CD14-positive monocyte (primary cell): ENCODE measurements around the gene SHROOM2. TPM values are rescaled to one million over a fixed set of nuclear protein-coding genes. Genes with fewer than 3 reads are reported as not detected.

Experiments
- DNase-seq, 3 donors: peaks; one replicate each; pipeline ENCODE4 v3.0.0-alpha.2; 2011 to 2022
- H2AFZ ChIP-seq: 2 replicates; pipeline ENCODE4 v1.6.0; 2012; ENCODE audit warnings: mild to moderate bottlenecking, low read depth, low read length, inconsistent platforms; ENCODE audit not compliant: insufficient read depth, poor library complexity, severe bottlenecking
- H3K27ac ChIP-seq, 2 donors: 1 replicate in 1 of 2; 2 replicates in 1 of 2; pipeline ENCODE4 v1.5.1; 2012 to 2013; ENCODE audit warnings: low read length in 2 of 2, control low read depth in 1 of 2, inconsistent platforms in 1 of 2, low read depth in 1 of 2, mild to moderate bottlenecking in 1 of 2
- H3K27me3 ChIP-seq, 2 donors: one replicate each; pipeline versions ENCODE4 v1.6.0 to v1.6.1; 2011 to 2013; ENCODE audit warnings: low read length in 2 of 2; ENCODE audit not compliant: control insufficient read depth in 2 of 2, insufficient read depth in 2 of 2
- H3K36me3 ChIP-seq, 2 donors: replicated peaks in 1 of 2; 1 replicate in 1 of 2; 2 replicates in 1 of 2; pipeline versions ENCODE4 v1.5.1 to v1.6.1; 2012 to 2013; ENCODE audit warnings: low read length in 2 of 2, control low read depth in 1 of 2, inconsistent platforms in 1 of 2, mild to moderate bottlenecking in 1 of 2; ENCODE audit not compliant: insufficient read depth in 2 of 2, control insufficient read depth in 1 of 2
- H3K4me1 ChIP-seq, 2 donors: 1 replicate in 1 of 2; 2 replicates in 1 of 2; pipeline versions ENCODE4 v1.5.1 to v1.6.1; 2012 to 2013; ENCODE audit warnings: low read length in 2 of 2, control low read depth in 1 of 2, inconsistent platforms in 1 of 2, mild to moderate bottlenecking in 1 of 2, moderate library complexity in 1 of 2; ENCODE audit not compliant: insufficient read depth in 2 of 2, control insufficient read depth in 1 of 2
- H3K4me2 ChIP-seq: replicated peaks from 2 replicates; pipeline ENCODE3; 2012; ENCODE audit warnings: low read length, moderate library complexity, mild to moderate bottlenecking; ENCODE audit not compliant: poor library complexity, severe bottlenecking; ENCODE audit errors: extremely low read depth
- H3K4me3 ChIP-seq, 3 experiments: fragments of 200-600 bp in 1 of 3; sonication (generic) in 1 of 3; replicated peaks in 1 of 3; 1 replicate in 2 of 3; 2 replicates in 1 of 3; pipeline ENCODE4 v1.5.1; 2011 to 2013; ENCODE audit warnings: low read length in 3 of 3, mild to moderate bottlenecking in 3 of 3, control low read depth in 2 of 3, low read depth in 2 of 3, inconsistent platforms in 1 of 3, moderate library complexity in 1 of 3
- H3K79me2 ChIP-seq: 2 replicates; pipeline ENCODE4 v1.6.0; 2012; ENCODE audit warnings: mild to moderate bottlenecking, control low read depth, inconsistent platforms, low read length, moderate library complexity; ENCODE audit not compliant: insufficient read depth
- H3K9ac ChIP-seq: 2 replicates; pipeline ENCODE4 v1.6.0; 2017; ENCODE audit warnings: low read length, mild to moderate bottlenecking; ENCODE audit not compliant: insufficient read depth, poor library complexity, severe bottlenecking
- H3K9me3 ChIP-seq, 2 donors: replicated peaks in 1 of 2; 1 replicate in 1 of 2; 2 replicates in 1 of 2; pipeline versions ENCODE4 v1.5.1 to v1.6.1; 2012 to 2013; ENCODE audit warnings: low read length in 2 of 2, control low read depth in 1 of 2; ENCODE audit not compliant: control insufficient read depth in 1 of 2, insufficient read depth in 1 of 2
- H4K20me1 ChIP-seq: 2 replicates; pipeline ENCODE4 v1.6.0; 2012; ENCODE audit warnings: mild to moderate bottlenecking, low read length, control low read depth, moderate library complexity; ENCODE audit not compliant: insufficient read depth
- H3K27ac Mint-ChIP-seq, 7 donors: one replicate each; pipeline ENCODE4 v1.8.0; 2020; ENCODE audit warnings: mild to moderate bottlenecking in 7 of 7, mixed read lengths in 7 of 7, moderate library complexity in 6 of 7, inconsistent platforms in 2 of 7
- H3K27me3 Mint-ChIP-seq, 3 donors: one replicate each; pipeline ENCODE4 v1.8.0; 2021 to 2022; ENCODE audit warnings: low read depth in 3 of 3, mild to moderate bottlenecking in 3 of 3, mixed read lengths in 3 of 3, moderate library complexity in 3 of 3, inconsistent platforms in 1 of 3
- H3K36me3 Mint-ChIP-seq, 2 donors: one replicate each; pipeline ENCODE4 v1.8.0; 2020; ENCODE audit warnings: mixed read lengths in 2 of 2, inconsistent platforms in 1 of 2, mild to moderate bottlenecking in 1 of 2
- H3K4me1 Mint-ChIP-seq: one replicate; pipeline ENCODE4 v1.8.0; 2020; ENCODE audit warnings: mild to moderate bottlenecking, mixed read lengths
- H3K4me3 Mint-ChIP-seq, 2 donors: one replicate each; pipeline ENCODE4 v1.8.0; 2020; ENCODE audit warnings: mild to moderate bottlenecking in 2 of 2, mixed read lengths in 2 of 2, moderate library complexity in 1 of 2
- H3K9me3 Mint-ChIP-seq, 7 donors: one replicate each; pipeline ENCODE4 v1.8.0; 2020 to 2022; ENCODE audit warnings: mixed read lengths in 7 of 7, mild to moderate bottlenecking in 6 of 7, moderate library complexity in 6 of 7, inconsistent platforms in 2 of 7
- WGBS: methylation state at CpG from one replicate; pipeline ENCODE4 v1.1.5; 2013; ENCODE audit warnings: missing lambda C conversion rate; ENCODE audit not compliant: insufficient coverage; 5-methylcytosine and 5-hydroxymethylcytosine counted together
- intact Hi-C, 2 donors: fragments of 100-400 bp; cut with micrococcal nuclease; formaldehyde crosslinking; loops; one replicate each; pipeline versions ENCODE4 v1.15.0 to v1.15.1; 2023
- polyA plus RNA-seq, 3 donors: library from polyadenylated mRNA; depleted of rRNA in 1 of 3; unstranded in 2 of 3; stranded (reverse) in 1 of 3; fragments of 300-500 nt in 2 of 3; fragments of >200 nt in 1 of 3; fragmentation: Illumina TruSeq in 2 of 3; gene quantifications; 1 replicate in 2 of 3; 2 replicates in 1 of 3; pipeline ENCODE4 v1.2.3, GENCODE V29; 2012 to 2021
- TF ChIP-seq, protein P1 (sequence below): fragments of 200-600 bp; IDR thresholded peaks from one replicate; pipeline ENCODE4 v1.8.0; 2022; ENCODE audit warnings: antibody characterized with exemption, mild to moderate bottlenecking

Gene SHROOM2
- polyA plus RNA-seq, 3 donors, result not detected

DNA sequence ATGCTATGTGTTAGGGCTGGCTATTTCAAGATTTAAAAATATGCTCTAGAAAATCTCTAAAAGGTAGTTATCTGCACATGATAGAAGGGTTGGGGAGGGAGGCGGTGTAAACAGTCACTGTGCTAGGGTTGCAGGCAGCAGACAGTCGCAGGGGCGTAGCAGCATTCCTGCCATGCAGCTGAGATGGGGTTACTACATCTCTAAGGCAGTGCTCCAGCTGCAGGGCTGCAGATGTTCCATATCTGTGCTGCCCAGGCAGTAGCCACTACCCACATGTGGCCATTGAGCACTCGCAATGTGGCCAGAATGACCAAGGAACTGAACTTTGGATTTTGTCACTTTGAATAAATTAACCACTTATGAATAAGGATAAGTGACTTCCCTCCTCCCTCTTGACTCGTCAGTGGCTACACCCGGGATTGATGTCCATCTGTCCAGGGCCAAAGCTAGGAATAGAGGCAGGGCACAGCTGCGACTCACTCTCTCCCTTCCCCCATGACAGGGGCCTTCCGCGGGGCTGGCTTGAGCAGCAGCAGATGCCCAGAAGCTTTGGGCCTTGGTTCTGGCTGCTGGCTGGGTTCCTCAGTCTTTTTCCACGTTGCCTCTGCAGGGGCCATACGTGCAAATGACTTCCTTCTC, 101.5 kb downstream of the SHROOM2 start:
- H3K36me3 Mint-ChIP-seq, result no peaks in the 10 kb centered on the region
- peaks cover 9% of the 10 kb centered on the region for H3K4me1 Mint-ChIP-seq
- H3K9ac ChIP-seq, result no peak overlapping the region
- H2AFZ ChIP-seq, result no peak overlapping the region
- no peaks in the 10 kb centered on the region for H3K9me3 Mint-ChIP-seq
- H4K20me1 ChIP-seq, result no peaks in the 10 kb centered on the region
- no peaks in the 10 kb centered on the region for H3K27me3 ChIP-seq
- no peaks in the 10 kb centered on the region for H3K9me3 ChIP-seq
- DNase-seq, result no peak
- no peak overlapping the region for H3K4me3 ChIP-seq
- TF ChIP-seq, protein P1, sequence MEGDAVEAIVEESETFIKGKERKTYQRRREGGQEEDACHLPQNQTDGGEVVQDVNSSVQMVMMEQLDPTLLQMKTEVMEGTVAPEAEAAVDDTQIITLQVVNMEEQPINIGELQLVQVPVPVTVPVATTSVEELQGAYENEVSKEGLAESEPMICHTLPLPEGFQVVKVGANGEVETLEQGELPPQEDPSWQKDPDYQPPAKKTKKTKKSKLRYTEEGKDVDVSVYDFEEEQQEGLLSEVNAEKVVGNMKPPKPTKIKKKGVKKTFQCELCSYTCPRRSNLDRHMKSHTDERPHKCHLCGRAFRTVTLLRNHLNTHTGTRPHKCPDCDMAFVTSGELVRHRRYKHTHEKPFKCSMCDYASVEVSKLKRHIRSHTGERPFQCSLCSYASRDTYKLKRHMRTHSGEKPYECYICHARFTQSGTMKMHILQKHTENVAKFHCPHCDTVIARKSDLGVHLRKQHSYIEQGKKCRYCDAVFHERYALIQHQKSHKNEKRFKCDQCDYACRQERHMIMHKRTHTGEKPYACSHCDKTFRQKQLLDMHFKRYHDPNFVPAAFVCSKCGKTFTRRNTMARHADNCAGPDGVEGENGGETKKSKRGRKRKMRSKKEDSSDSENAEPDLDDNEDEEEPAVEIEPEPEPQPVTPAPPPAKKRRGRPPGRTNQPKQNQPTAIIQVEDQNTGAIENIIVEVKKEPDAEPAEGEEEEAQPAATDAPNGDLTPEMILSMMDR, result no peak
- WGBS, result 90% methylated on average over 2 of the region's 11 CpGs
- H3K4me1 ChIP-seq, result peaks cover 10 to 12% of the 10 kb centered on the region in 2 donors
- no peak overlapping the region for H3K27ac ChIP-seq
- peaks cover 3 to 16% (median 4%) of the 10 kb centered on the region in 3 donors for H3K27me3 Mint-ChIP-seq
- no peak overlapping the region for H3K4me3 Mint-ChIP-seq
- no peaks in the 10 kb centered on the region for H3K36me3 ChIP-seq
- intact Hi-C loops, result loop anchor here (5.0 kb wide), 1 partner anchor 230 kb away; no protein-coding TSS in a partner anchor
- no peaks in the 10 kb centered on the region for H3K79me2 ChIP-seq
- H3K4me2 ChIP-seq, result no peak overlapping the region
- peak overlapping the region in 1 of 7 donors; percentile 28 for H3K27ac Mint-ChIP-seq

DNA sequence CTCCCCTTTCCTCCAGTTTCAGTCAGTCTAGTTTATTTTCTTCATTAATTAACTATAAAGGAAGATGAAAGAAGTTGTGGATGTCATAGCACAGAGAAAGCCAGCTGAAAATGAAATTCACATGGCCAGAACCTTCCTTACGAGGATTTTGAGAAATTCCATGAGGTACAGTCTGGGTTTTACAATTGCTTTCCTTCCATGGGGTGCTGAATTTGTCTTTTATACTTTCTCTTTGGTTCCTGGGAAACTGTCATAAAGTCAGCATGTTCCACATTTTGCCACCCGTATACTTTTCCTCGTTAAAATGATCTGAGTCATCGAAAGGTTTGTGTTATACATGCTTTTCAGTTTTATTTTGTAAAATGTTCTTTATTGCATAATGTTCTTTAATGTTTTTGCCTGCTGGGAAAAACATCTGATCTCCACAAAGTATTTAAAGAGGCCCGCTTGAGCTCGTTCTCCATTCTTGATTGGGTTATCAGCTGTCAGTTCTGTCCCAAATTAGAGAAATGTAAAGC, 102.8 kb downstream of the SHROOM2 start:
- Mint-ChIP-seq H3K4me1 (peaks cover 6% of the 10 kb centered on the region), H3K27me3 (peaks cover 2 to 18% (median 7%) of the 10 kb centered on the region in 3 donors), H3K27ac (no peak overlapping the region), H3K9me3 (no peaks in the 10 kb centered on the region), H3K4me3 (no peak overlapping the region), H3K36me3 (no peaks in the 10 kb centered on the region)
- Histone ChIP-seq H3K79me2 (no peaks in the 10 kb centered on the region), H3K27me3 (no peaks in the 10 kb centered on the region), H3K36me3 (no peaks in the 10 kb centered on the region), H2AFZ (no peak overlapping the region), H3K27ac (no peak overlapping the region), H3K4me1 (peaks cover 10 to 12% of the 10 kb centered on the region in 2 donors), H3K4me3 (no peak overlapping the region), H3K4me2 (no peak overlapping the region), H3K9ac (no peak overlapping the region), H3K9me3 (no peaks in the 10 kb centered on the region), H4K20me1 (no peaks in the 10 kb centered on the region)
- TF ChIP-seq, protein P1, result no peak
- intact Hi-C loops, result loop anchor here (5.0 kb wide), 1 partner anchor 228 kb away; no protein-coding TSS in a partner anchor
- DNase-seq, result no peak
- no CpG with 5 or more reads among the region's 6 CpGs for WGBS
